Measurements from ENCODE around the gene CAND2.
"Not testable (repeated sequence)": the region's sequence is repeated elsewhere in the genome, so short reads cannot be mapped to it uniquely, and the experiment has no call there.

The CAND2 gene

DNA sequence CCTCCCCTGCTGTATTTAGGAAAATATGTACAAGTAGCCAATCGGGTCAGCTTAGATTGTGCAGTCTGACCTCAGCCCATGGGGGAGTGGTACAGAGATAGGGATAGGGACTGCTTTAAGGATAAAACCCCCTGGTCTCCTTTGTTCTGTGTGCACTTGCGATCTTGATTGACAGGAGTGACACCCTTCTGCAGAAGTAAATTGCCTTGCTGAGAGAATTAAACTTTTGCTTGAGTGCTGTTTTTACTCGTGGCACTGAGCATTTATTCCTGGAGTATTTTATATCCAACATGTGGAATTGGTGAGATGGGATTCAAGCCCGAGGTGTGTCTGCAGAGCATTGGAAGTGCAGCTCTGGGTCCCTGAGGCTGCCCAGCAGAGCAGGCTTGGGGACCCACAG, 68.8 kb downstream of the CAND2 start:
- DNase-seq: no peak

DNA sequence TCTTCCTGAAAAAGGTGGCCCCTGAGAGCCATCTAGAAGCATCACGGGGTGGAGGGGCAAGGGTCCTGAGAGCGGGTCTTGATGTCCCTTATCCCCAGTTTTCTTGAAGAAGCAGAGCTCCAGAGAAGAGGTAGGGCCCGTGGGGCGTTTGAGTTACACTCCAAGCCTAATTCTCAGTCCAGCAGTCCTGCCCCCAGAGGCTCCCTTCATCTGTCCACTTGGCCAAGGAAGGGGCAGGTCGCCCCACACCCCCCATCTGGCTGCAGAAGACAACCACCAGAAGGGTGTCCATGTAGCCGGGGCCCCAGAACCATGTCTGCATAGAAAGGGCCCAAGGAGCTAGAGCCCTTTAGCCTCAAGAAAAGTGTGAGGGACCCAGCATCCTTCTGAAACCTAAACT, 70.4 kb downstream of the CAND2 start:
- no peak for DNase-seq

DNA sequence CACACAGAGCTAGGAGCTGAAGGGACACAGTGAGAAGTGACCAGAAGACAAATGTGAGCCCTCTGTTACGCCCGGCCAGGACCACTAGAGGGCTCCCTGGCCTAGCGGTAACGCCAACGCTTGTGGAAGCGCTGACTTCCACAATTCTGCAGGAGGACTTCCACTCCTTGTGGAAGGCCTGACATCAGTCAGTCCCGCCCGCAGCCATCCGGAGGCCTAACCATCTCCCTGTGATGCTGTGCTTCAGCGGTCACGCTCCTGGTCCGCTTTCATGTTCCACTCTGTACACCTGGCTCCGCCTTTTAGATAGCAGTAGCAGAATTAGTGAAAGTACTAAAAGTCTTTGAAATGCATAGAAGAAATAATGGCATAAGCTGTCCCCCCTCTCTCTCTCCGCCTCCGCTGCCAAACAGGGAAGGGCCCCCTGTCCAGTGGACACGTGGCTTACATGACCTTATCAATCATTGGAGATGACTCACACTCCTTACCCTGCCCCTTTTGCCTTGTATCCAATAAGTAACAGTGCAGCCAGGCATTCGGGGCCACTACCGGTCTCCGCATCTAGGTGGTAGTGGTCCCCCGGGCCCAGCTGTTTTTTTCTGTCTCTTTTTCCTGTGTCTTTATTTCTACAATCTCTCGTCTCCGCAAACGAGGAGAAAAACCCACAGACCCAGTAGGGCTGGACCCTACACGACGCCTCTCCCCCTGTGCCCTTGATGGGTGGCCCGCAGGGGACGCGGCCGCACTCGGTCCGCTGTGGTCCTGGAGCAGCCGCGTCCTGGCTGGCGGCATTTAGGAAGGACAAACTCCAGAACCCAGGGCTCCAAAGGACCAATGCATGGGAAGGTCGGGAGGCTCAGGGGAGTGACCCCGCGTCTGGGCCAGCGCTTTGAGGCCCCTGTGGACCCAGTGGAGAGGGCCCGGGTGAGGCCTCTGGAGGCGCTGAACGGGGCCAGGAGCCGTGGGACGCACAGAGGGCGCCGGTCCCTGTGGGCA, 71.9 kb downstream of the CAND2 start:
- peak; percentile 84 for DNase-seq

DNA sequence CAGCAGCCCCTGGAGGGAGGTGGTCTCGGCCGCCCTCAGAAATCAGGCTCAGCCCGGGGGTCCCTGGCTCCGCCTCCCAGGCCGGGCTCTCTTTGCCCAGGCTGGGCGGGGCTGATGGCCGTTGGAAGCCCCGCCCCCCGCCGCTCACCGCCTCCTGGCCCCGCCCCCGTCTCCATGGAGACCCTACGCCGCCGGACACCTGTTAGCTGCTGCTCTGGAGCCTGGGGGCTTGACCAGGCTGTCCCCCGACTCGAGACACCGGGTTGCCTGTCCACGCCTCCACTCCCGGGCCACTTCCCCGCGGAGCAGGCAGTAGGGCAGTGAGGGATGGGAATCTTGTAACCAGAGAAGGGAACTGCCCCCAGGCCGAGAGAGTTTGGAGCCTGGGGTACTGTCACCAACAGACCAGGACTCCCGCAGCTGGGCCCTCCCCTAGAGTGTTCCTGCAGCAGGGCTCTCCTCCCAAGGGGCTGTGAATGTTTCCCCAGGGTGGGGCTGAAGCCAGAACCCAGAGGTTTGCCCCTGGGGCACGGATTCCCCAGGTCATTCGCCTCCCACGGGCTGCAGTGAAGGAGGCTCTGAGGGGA, 72.6 kb downstream of the CAND2 start:
- no peak for DNase-seq

DNA sequence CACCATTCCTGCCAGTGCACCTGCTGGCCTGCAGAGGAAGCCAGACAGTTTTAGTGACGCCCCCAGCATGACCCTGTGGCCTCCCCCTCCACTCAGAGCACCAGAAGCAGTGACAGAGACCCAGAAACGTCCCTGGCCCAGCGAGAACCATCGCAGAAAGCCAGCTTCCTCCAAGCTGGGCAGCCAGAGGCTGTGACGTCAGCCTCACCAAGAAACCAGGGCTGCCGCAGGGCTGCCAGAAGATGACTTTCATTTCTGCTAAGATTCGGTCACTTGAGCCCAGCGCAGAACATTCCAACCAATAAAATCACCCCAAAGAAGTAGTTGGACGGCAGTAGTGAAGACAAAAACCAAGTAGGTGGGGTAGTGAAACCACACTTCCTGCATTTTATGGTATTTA, 74.5 kb downstream of the CAND2 start:
- DNase-seq: no peak

DNA sequence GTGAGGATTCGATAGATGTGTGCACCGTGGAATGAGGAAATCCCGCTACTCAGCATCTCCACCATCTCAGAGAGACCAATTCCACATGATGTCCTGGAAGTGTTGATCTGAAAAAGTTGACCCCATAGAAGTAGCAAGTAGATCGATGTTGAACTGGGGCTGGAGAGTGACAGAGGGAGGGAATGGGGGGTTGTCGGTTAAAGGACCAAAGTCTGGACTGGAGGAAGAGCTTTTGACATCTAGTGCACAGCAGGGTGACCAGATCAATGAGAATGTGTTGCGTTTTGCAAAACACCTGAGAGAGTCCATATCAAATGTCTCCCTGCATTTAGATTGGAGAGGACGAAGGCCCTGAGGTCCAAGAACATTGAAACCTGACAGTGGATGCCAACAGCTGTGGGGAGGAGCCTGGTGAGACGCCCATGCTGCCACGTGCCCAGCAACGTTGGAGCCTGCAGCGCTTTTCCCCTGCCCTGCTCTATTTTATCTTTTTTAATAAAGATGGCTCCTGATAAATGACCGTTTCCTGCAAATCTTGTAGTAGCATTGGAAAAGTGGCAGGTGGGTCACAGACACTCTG, 75.0 kb downstream of the CAND2 start:
- DNase-seq: no peak

DNA sequence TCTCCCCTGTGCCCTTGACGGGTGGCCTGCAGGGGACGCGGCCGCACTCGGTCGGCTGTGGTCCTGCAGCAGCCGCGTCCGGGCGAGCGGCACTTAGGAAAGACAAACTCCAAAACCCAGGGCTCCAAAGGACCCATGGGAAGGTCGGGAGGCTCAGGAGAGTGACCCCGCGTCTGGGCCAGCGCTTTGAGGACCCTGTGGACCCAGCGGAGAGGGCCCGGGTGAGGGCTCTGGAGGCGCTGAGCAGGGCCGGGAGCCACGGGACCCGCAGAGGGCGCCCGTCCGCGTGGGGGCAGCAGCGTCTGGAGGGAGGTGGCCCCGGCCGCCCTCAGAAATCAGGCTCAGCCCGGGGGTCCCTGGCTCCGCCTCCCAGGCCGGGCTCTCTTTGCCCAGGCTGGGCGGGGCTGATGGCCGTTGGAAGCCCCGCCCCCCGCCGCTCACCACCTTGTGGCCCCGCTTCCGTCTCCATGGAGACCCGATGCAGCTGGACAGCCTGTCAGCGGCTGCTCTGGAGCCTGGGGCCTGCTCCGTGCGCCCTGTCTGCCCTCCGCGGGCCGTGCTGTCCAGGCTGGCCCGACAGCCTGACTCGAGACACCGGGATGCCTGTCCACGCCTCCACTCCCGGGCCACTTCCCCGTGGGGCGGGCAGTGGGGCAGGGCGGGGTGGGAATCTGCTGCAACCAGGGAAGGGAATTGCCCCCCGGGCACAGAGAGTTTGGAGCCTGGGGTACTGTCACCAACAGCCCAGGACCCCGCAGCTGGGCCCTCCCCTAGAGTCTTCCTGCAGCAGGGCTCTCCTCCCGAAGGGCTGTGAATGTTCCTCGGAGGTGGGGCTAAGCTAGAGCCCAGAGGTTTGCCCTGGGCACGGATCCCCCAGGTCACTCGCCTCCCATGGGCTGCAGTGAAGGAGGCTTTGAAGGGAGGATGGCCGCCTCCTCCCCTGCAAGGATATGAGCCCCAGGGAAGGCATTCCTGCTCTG, 79.7 kb downstream of the CAND2 start:
- peak; percentile 33 for DNase-seq

DNA sequence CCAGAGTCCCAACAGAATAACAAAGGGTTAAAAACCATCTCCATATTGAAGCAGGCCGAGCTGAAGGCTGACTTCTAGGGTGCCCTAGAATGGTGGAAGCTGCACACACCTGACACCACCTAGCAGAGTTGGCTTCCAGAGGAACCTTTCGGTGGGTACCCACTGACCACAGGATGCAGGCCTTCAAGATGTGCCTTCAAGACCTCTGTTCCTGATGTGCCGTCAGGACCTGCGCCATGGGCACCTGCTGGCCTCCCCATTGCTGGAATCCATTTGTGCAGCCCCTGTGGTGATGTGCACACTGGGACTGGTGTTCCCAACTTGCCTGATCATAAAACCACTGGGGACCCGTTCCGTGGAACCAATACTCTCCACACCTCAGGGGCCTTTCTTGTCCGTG, 80.6 kb downstream of the CAND2 start:
- no peak for DNase-seq

DNA sequence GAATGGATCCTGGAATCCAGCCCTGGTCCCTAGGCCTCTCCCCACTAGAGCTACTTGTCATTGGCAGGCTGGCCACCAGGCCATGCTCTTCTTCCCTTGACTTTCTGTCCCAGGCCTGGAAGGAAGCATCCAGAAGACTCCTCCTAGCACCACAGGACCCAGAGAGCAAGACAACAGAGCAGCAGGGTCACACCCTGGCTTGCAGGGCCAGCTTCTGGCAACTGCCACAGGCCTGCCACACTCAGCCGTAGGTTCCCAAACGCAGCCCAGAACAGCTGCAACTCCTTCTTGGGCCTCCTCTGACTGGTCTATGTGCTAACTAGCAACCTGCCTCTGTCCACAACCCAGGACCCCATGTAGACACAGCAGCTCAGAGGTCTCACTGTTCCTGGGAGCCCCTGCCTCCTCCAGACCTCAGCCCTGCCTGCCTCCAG, 81.7 kb downstream of the CAND2 start:
- DNase-seq: no peak

DNA sequence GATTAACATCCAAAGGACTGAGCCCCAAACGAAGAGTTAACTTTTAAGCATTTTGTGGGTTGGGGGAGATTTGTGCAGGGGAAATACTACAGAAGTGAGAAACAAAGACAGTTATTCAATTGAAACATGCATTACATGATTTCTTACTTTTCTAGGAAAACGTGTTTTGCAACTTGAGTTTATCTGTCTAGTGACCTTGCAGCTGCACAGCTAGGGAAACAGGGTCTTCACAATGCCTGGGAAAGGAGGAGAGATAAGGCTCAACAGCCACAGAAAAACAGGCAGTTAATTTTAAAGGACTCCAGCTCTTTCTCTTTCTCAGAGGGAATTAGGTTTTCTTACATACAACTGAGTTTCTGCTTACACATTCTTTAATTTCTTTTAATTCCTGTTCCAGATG, 82.3 kb downstream of the CAND2 start:
- not testable (repeated sequence) for DNase-seq

DNA sequence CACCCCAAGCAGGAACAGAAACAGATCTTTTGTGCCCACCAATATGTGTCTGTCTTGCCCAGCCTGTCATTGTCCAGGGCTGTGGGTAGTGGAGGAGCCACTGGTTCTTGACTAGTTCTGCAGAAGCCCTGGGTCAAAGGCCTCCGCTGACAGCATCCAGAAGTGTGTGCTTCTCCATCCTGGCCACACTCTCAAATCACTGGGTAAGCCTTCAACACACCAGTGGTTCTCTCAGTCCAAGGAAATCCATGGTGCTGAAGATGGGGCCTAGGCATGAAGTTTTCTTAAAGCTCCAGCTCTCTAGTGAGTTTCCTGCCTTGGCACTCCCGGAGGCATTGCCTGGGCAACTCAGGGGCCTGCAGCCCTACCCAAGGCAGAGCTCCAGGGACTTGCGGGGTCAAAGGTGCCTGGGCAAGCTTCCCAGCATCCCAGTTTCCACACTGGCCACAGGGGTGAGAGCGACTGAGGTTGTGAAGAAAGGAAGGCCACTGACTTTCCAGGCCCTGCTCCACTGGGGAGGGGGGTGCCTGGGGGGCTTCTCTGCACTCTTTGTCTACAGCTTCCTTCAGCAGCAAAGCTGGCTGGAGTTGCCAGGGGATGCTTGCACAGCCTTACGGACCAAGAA, 82.8 kb downstream of the CAND2 start:
- no peak for DNase-seq

DNA sequence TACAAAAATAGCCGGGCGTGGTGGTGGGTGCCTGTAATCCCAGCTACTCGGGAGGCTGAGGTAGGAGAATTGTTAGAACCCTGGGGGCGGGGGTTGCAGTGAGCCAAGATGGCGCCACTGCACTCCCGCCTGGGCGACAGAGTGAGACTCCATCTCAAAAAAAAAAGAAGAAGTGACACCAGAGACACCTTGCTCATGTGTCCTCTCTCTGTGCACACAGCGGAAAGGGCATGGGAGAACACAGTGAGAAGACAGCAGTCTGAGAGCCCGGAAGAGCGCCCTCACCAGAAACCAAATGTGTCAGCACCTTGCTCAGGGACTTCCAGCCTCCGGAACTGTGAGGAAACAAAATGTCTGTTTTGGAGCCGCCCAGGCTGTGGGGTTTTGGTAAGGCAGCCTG, 85.4 kb downstream of the CAND2 start:
- not testable (repeated sequence) for DNase-seq

DNA sequence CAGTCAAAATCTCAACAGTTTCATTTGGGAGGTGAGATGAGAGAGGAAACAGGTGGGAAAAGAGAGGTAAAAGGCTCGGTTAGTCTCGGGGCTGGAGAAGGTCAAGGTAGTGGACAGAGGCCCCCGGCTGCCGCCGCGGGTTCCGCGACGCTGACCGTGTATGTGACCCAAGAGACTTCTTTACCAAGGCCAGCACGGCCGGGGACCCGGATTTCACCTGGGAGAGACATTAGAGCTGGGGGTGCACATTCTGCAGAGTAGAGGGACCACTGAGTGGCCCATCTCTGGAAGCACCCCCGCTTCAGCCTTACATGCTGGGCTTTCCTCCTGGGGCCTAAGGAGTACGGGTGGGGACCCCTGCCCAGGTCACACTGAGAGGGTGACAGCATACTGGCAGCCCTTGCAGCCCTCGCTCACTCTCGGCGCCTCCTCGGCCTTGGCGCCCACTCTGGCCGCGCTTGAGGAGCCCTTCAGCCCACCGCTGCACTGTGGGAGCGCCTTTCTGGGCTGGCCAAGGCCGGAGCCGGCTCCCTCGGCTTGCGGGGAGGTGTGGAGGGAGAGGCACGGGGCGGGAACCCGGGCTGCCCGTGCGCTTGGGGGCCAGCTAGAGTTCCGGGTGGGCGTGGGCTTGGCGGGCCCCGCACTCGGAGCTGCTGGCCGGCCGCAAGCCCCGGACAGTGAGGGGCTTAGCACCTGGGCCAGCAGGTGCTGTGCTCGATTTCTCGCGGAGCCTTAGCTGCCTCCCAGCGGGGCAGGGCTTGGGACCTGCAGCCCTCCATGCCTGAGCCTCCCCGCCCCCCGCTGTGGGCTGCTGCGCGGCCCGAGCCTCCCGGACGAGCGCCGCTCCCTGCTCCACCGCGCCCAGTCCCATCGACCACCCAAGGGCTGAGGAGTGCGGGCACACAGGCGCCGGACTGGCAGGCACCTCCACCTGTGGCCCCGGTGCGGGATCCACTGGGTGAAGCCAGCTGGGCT, 86.1 kb downstream of the CAND2 start:
- no peak for DNase-seq

DNA sequence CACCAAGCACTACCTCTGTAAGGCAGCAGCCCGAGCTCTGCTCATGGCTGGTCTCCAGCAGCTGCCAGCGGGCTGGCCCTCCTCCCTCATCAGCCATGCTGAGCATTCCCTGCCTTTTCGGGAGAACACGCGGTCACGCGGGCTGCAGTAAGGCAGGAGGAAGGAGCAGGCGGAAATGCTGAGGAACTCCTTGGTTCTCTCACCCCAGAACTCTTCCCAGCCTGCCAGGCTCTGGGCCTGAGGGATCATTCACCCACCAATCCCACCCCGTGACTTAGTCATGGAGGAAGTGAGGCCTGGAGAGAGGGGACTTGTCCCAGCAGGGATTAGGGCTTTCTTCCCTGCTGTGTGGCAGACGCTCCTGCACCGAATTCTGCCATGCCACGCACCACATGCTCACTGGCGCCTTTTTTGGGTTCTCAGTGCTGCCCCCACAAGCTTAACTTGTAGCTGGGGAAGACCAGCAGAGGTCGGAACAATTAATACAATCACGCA, 87.8 kb downstream of the CAND2 start:
- peak; percentile 63 for DNase-seq

Measured in fibroblast of skin of back (primary cell).